Breast epithelium (tissue), 3 donors: ENCODE results near the gene OPHN1.

Experiments used
- POLR2A ChIP-seq: fragments of 450-650 bp; IDR thresholded peaks from one replicate; pipeline ENCODE4 v1.6.1; 2016; ENCODE audit warnings: antibody characterized with exemption, mild to moderate bottlenecking, moderate library complexity
- POLR2AphosphoS5 ChIP-seq, 3 donors: sonication (generic); formaldehyde crosslinking; IDR thresholded peaks; one replicate each; pipeline ENCODE4 v1.6.1; 2017; ENCODE audit warnings: antibody characterized with exemption in 3 of 3
- TF ChIP-seq, protein P1 (sequence below), 3 donors: fragments of 450-650 bp; IDR thresholded peaks; one replicate each; pipeline ENCODE4 v1.5.1; 2016 to 2017; ENCODE audit warnings: antibody characterized with exemption in 3 of 3, mild to moderate bottlenecking in 3 of 3, moderate library complexity in 3 of 3

GRCh38 chrX:68413254-68413653 lies 20.0 kb downstream of the OPHN1 start:
- no peak for TF ChIP-seq POLR2AphosphoS5 (IDR thresholded peaks at IDR 0.05)
- TF ChIP-seq, protein P1, sequence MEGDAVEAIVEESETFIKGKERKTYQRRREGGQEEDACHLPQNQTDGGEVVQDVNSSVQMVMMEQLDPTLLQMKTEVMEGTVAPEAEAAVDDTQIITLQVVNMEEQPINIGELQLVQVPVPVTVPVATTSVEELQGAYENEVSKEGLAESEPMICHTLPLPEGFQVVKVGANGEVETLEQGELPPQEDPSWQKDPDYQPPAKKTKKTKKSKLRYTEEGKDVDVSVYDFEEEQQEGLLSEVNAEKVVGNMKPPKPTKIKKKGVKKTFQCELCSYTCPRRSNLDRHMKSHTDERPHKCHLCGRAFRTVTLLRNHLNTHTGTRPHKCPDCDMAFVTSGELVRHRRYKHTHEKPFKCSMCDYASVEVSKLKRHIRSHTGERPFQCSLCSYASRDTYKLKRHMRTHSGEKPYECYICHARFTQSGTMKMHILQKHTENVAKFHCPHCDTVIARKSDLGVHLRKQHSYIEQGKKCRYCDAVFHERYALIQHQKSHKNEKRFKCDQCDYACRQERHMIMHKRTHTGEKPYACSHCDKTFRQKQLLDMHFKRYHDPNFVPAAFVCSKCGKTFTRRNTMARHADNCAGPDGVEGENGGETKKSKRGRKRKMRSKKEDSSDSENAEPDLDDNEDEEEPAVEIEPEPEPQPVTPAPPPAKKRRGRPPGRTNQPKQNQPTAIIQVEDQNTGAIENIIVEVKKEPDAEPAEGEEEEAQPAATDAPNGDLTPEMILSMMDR (IDR thresholded peaks at IDR 0.05) = no peak
- TF ChIP-seq POLR2A = no peak
